Head of caudate nucleus (tissue), 42 donors: Measurements from ENCODE around the gene WAC.
"Not testable (repeated sequence)": the region's sequence is repeated elsewhere in the genome, so short reads cannot be mapped to it uniquely, and the experiment has no call there.

Experiments used
- DNase-seq, 42 donors: peaks; one replicate each; pipeline versions ENCODE4 v3.0.0 to v3.0.0-alpha.2; 2020 to 2021; ENCODE audit warnings: mixed read lengths in 7 of 42
- intact Hi-C: fragments of 100-400 bp; cut with DNase I; formaldehyde crosslinking; loops from one replicate; pipeline ENCODE4 v1.15.0; 2022

The WAC gene

DNA sequence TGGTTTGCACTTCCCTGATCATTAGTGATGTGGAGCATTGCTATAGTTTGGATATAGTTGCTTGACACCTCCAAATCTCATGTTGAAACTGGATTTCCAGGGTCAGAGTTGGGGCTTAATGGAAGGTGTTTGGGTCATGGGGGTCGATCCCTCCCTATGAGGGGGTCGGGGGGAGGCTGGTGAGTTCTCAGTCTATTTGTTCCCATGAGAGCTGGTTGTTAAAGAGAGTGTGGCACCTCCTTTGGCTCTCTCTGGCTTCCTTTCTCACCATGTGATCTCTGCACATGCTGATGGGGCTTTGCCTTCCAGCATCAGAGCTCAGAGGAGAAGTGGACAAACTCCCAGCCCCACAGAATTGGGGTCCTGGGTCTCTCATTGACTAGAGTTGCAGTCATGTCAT is 107.6 kb downstream of the WAC start:
- intact Hi-C loops = no loop called here
- DNase-seq = no peak

- DNase-seq = no peak
Measured at GRCh38 chr10:28644647-28645046, 111.7 kb downstream of the WAC start.

DNA sequence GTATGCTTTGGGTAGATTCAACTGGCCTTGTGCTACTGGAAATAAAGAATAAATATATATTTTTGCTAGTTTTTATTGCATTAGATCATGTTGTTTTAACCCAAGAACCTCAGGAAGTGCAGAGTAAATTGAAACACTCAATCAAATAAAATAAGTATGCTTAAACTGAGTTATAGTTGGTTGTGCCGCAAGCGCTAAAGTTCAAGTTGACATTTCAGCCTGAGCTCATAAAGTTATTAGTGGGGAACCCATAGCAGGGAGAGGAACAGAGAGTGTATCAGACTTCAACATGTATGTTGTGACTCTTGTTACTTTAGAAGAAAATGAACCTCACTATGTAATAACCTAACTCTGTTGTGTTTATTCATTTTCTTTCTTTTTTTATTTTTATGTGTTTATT is 119.2 kb downstream of the WAC start:
- no peak for DNase-seq

More at GRCh38 chr10:28644647-28645046, 111.7 kb downstream of the WAC start:
- intact Hi-C loops = no loop called here

GRCh38 chr10:28652703-28653102 is 119.8 kb downstream of the WAC start:
- intact Hi-C loops = no loop called here
- DNase-seq = no peak

More for the DNA sequence above, 119.2 kb downstream of the WAC start:
- intact Hi-C loops = no loop called here

GRCh38 chr10:28658824-28659223 is 125.9 kb downstream of the WAC start:
- intact Hi-C loops = not testable (repeated sequence)

DNA sequence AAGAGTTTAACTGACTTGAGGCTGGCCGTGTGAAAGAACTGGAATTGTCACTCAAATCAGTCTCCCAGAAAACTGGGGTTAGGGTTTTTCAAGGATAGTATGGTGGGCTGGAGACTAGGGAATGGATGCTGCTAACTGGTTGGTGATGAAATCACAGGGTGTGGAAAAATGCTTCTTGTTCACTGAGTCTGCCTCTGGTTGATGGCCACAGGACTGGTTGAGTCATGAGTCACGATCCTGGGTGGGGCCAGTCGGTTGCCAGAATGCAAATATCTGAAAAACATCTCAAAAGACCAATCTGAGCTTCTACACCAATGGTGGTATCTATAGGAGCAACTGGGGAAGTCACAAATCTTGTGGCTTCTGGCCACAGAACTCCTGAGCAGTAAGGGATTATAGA is 128.1 kb downstream of the WAC start:
- intact Hi-C loops = no loop called here
- DNase-seq = no peak

More at GRCh38 chr10:28658824-28659223, 125.9 kb downstream of the WAC start:
- DNase-seq = not testable (repeated sequence)

GRCh38 chr10:28663576-28664368 is 130.9 kb downstream of the WAC start:
- intact Hi-C loops = no loop called here
- peak; percentile 57 to 94 (median 86) for DNase-seq

DNA sequence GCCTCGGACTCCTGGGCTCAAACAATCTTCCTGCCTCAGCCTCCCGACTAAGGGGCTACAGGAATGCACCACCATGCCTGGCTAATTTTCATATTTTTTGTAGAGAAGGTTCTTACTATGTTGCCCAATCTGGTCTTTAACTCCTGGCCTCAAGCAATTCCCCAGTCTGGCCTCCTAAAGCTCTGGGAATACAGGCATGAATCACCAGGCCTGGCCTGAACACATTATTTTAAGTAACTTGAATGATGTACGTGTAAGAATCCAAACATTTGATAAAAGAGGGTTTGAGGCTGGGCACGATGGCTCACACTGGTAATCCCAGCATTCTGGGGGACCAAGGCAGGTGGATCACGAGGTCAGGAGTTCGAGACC is 131.4 kb downstream of the WAC start:
- intact Hi-C loops = no loop called here

DNA sequence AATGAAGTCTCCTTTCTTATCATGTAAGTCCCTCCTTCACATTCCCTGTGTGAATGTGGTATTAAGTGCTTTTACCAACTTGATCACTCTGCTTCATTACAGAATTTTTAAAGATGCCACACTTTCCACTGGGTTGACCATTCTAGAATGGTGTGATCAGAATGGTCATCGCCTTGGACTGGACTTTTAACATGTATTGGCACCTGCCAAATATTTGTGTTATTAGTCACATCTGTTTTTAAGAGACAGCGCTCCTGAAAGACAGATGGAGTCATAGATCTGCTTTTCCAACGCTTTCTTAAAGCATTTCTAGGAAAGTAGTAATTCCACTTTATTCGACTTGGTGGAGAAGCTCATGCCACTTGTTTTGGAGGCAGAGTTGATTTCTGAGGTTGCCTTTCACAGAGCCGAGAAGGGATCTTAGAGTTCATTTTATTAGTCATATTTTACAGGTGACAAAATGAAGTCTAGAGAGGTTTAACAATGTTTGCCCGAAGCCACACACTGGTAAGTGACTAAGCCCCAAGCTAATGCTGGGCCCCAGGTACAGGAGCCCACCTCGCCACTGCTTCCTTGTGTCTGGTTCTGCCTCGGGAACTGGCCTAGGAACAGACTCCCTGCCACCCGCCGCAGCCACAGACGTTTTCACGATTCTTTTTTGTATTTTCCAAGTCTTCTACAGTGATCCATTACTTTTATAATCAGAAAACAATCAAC is 134.0 kb downstream of the WAC start:
- intact Hi-C loops = no loop called here
- no peak for DNase-seq

More for the DNA sequence above, 131.4 kb downstream of the WAC start:
- no peak for DNase-seq

DNA sequence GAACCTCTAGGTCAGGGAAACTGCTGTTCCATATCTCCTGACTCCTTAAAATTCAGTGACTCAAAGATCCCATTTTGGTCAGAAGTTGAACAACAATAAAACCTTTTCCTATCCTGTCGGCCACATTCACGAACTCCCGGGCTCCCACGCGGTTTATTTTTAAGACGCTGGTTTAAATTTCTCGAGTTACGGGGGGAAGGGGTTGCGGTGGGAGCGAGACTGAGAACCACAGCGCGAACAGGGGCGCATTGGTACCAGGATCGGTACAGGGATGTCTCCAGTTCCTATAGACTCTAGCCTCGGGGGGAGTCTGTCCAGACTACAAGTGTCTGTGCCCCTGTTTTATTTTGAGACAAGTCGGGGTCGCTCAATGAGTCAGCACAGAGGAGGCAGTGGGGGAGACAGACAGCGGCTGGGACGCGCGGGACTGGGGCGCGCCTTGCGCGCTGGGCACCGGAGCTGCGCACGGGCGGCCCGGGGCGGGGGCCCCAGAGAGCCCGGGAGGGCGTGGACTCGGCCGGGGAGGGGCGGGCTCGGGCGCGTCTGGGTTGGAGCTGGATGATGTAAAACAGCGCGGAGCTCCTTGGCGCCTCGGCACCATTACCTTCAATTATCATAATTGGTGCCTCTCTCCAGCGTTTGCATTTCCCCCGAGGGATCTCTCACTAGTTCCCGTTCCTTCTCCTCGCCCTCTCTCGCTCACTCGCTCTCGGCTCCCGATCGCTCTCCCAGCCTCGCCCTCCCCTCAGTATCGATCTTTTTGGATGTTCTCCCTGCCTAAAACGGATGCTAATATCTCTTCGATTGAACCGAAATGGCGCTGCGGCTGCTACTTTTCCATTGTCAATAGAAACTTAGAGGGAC is 135.7 kb downstream of the WAC start:
- peak in 30 of 42 donors; percentile 13 to 73 (median 40) for DNase-seq
- intact Hi-C loops = no loop called here

- intact Hi-C loops = loop anchor here (10.0 kb wide), 2 partner anchors 125 to 465 kb away; no protein-coding TSS in a partner anchor
- peak in 6 of 42 donors; percentile 17 to 54 (median 29) for DNase-seq
Measured at GRCh38 chr10:28669227-28670173, 136.6 kb downstream of the WAC start.
